GM12878 (cell line): Measurements from ENCODE around the gene TOP2A. TPM values are rescaled to one million over a fixed set of nuclear protein-coding genes. Genes with fewer than 3 reads are reported as not detected.
A peak's percentile ranks its signal among the peaks of the same experiment; 100 is the strongest.

Source experiments
- ATAC-seq: fragments of 200-7000 bp; cut with Tn5 transposase; 3 replicates; pipeline ENCODE4 v1.9.1; 2020; ENCODE audit warnings: mild to moderate bottlenecking, moderate library complexity
- BruUV-seq: library from RNA; stranded (reverse); fragments of 400-500 nt; replicated peaks from 2 replicates; lab custom pipeline; 2021; lab: Mats Ljungman, UMichigan
- CTCF ChIA-PET: fragments of 300-600 bp; sonication (Branson Sonifier 250); formaldehyde crosslinking; extraction: SDS; loops from one replicate; lab custom pipeline; 2021; ENCODE audit warnings: inconsistent platforms; lab: Yijun Ruan, JAX
- POLR2A ChIA-PET: fragments of 350-600 bp; formaldehyde crosslinking; extraction: SDS; loops from one replicate; lab custom pipeline; 2021; ENCODE audit warnings: inconsistent platforms; lab: Charles Lee
- RAD21 ChIA-PET: fragments of 300-600 bp; sonication (Branson Sonifier 250); formaldehyde crosslinking; loops from one replicate; lab custom pipeline; 2023; ENCODE audit warnings: antibody characterized with exemption; ENCODE audit not compliant: unreplicated experiment; lab: Charles Lee
- SMC1A ChIA-PET: fragments of 300-600 bp; sonication (Branson Sonifier 250); formaldehyde crosslinking; loops from one replicate; lab custom pipeline; 2023; ENCODE audit not compliant: unreplicated experiment, uncharacterized antibody; lab: Charles Lee
- DNase-seq: peaks from one replicate; pipeline ENCODE4 v3.0.0-alpha.2; 2011; ENCODE audit warnings: low read depth, low spot score
- FAIRE-seq: peaks from 3 replicates; lab custom pipeline; 2011; peaks lifted over from hg19 to GRCh38; lab: Jason Lieb, UNC
- H2AFZ ChIP-seq: 2 replicates; pipeline ENCODE4 v1.6.0; 2011; ENCODE audit warnings: low read depth, low read length, control low read depth; ENCODE audit not compliant: control insufficient read depth
- H3K27ac ChIP-seq: 2 replicates; pipeline ENCODE4 v1.5.1; 2011; ENCODE audit warnings: control low read depth; ENCODE audit not compliant: control insufficient read depth, insufficient read depth
- H3K27me3 ChIP-seq, 2 experiments: replicated peaks in 1 of 2; 2 replicates each; pipeline versions ENCODE4 v1.6.0 to v1.6.1; 2011; ENCODE audit warnings: low read length in 1 of 2; ENCODE audit not compliant: control insufficient read depth in 2 of 2, insufficient read depth in 2 of 2
- H3K36me3 ChIP-seq, 2 experiments: 2 replicates each; pipeline ENCODE4 v1.5.1; 2011; ENCODE audit warnings: low read length in 1 of 2; ENCODE audit not compliant: control insufficient read depth in 2 of 2, insufficient read depth in 2 of 2
- H3K4me1 ChIP-seq: 2 replicates; pipeline ENCODE4 v1.6.1; 2011; ENCODE audit warnings: mild to moderate bottlenecking, low read length, moderate library complexity, mixed read lengths; ENCODE audit not compliant: control insufficient read depth, insufficient read depth
- H3K4me2 ChIP-seq: 2 replicates; pipeline ENCODE4 v1.6.0; 2011; ENCODE audit warnings: control low read depth; ENCODE audit not compliant: control insufficient read depth, insufficient read depth
- H3K4me3 ChIP-seq: fragments of 200-600 bp; sonication (generic); 2 replicates; pipeline ENCODE4 v1.5.1; 2016
- H3K79me2 ChIP-seq: 2 replicates; pipeline ENCODE4 v1.6.0; 2011; ENCODE audit warnings: low read length; ENCODE audit not compliant: control insufficient read depth, insufficient read depth
- H3K9ac ChIP-seq: 2 replicates; pipeline ENCODE4 v1.8.0; 2011; ENCODE audit warnings: low read length, control low read depth, mixed read lengths; ENCODE audit not compliant: control insufficient read depth, insufficient read depth
- H3K9me3 ChIP-seq: replicated peaks from 3 replicates; pipeline ENCODE4 v1.5.1; 2011; ENCODE audit warnings: mild to moderate bottlenecking, low read length; ENCODE audit not compliant: control insufficient read depth, insufficient read depth
- H4K20me1 ChIP-seq: 2 replicates; pipeline ENCODE4 v1.6.0; 2011; ENCODE audit not compliant: control insufficient read depth, insufficient read depth
- HCFC1 ChIP-seq: fragments of 150-350 bp; IDR thresholded peaks from 2 replicates; pipeline ENCODE4 v1.6.1; 2014; ENCODE audit warnings: low read length
- PML ChIP-seq: IDR thresholded peaks from 2 replicates; pipeline ENCODE4 v1.6.1; 2012; ENCODE audit warnings: low read length, inconsistent platforms
- RAD21 ChIP-seq: IDR thresholded peaks from 2 replicates; pipeline ENCODE4 v1.6.1; 2011; ENCODE audit warnings: mild to moderate bottlenecking, low read depth, low read length, moderate library complexity; ENCODE audit not compliant: insufficient read depth
- RAD51 ChIP-seq: fragments of 450-650 bp; IDR thresholded peaks from 2 replicates; pipeline ENCODE4 v1.6.1; 2016; ENCODE audit warnings: moderate library complexity, mild to moderate bottlenecking, inconsistent platforms
- RCOR1 ChIP-seq: conservative IDR thresholded peaks from 2 replicates; pipeline ENCODE4 v1.6.1; 2012; ENCODE audit warnings: low read depth, low read length, improper control_type of control experiment
- SREBF1 ChIP-seq: IDR thresholded peaks from 2 replicates; pipeline ENCODE4 v1.6.1; 2012; ENCODE audit warnings: mild to moderate bottlenecking, low read length
- TARDBP ChIP-seq: IDR thresholded peaks from 2 replicates; pipeline ENCODE4 v1.6.1; 2016; ENCODE audit warnings: borderline replicate concordance
- YBX1 ChIP-seq: fragments of 450-650 bp; IDR thresholded peaks from 2 replicates; pipeline ENCODE4 v1.6.1; 2016; ENCODE audit warnings: antibody characterized with exemption
- ZNF217 ChIP-seq: fragments of 450-650 bp; IDR thresholded peaks from 2 replicates; pipeline ENCODE4 v1.6.1; 2017; ENCODE audit warnings: antibody characterized with exemption, mild to moderate bottlenecking
- ZNF24 ChIP-seq: fragments of 450-650 bp; IDR thresholded peaks from 2 replicates; pipeline ENCODE4 v1.6.1; 2017; ENCODE audit warnings: antibody characterized with exemption, mild to moderate bottlenecking
- ZNF384 ChIP-seq: IDR thresholded peaks from 2 replicates; pipeline ENCODE4 v1.6.1; 2012; ENCODE audit warnings: low read depth, mild to moderate bottlenecking, low read length, improper control_type of control experiment, borderline replicate concordance
- WGBS: methylation state at CpG from one replicate; pipeline ENCODE4 v1.1.6; 2016; ENCODE audit warnings: low lambda C conversion rate; ENCODE audit not compliant: insufficient replicate concordance, insufficient coverage; ENCODE audit errors: missing lambda C conversion rate; 5-methylcytosine and 5-hydroxymethylcytosine counted together
- in situ Hi-C: fragments of 300-500 bp; cut with MboI; formaldehyde crosslinking; loops from 9 replicates; pipeline ENCODE4 v1.14.3; 2018; ENCODE audit warnings: mixed read lengths
- intact Hi-C: fragments of 100-400 bp; cut with micrococcal nuclease; formaldehyde crosslinking; loops from one replicate; pipeline ENCODE4 v1.14.2; 2022; ENCODE audit not compliant: unreplicated experiment
- polyA plus RNA-seq, 11 experiments: library from polyadenylated mRNA; depleted of rRNA in 4 of 11; unstranded in 6 of 11; stranded (reverse) in 5 of 11; fragments of >200 nt; fragmentation: Nextera tagmentation in 4 of 11; fragmentation: Illumina TruSeq in 1 of 11; extraction: Ambion mirVana in 4 of 11; extraction: Trizol in 1 of 11; gene quantifications; 1 replicate in 1 of 11; 2 replicates in 10 of 11; pipeline versions ENCODE4 v1.2.1 to v1.2.3, GENCODE V29; 2011 to 2016; ENCODE audit warnings: inconsistent platforms in 2 of 11, missing spikeins in 2 of 11, low read depth in 1 of 11
- total RNA-seq, 4 experiments: library from RNA; depleted of rRNA in 3 of 4; stranded (reverse); fragments of >200 nt in 3 of 4; fragmentation: Illumina TruSeq in 1 of 4; extraction: Trizol in 1 of 4; gene quantifications; 2 replicates each; pipeline versions ENCODE4 v1.2.1 to v1.2.3, GENCODE V29; 2013 to 2021
- TF ChIP-seq, protein P1 (sequence below), 3 experiments: IDR thresholded peaks in 2 of 3; conservative IDR thresholded peaks in 1 of 3; 2 replicates each; pipeline ENCODE4 v1.5.1; 2011; ENCODE audit warnings: low read depth in 3 of 3, low read length in 3 of 3, mild to moderate bottlenecking in 3 of 3, control low read depth in 2 of 3, moderate library complexity in 2 of 3, inconsistent platforms in 1 of 3, mixed read lengths in 1 of 3; ENCODE audit not compliant: control insufficient read depth in 2 of 3, insufficient read depth in 1 of 3; ENCODE audit errors: extremely low read depth in 1 of 3

TOP2A gene
- total and polyA plus RNA-seq, 10 of the 15 experiments (the other 5 are each of a cell fraction or from before 2014, with no cell fraction given) = 117 to 275 (median 232) TPM

- H3K9me3 ChIP-seq = no peaks in the 10 kb centered on the region; the same call in 2 of the 3 replicates
- FAIRE-seq = peak; percentile 92
- WGBS = 78% methylated on average over 6 of the region's 6 CpGs
- TF ChIP-seq HCFC1 (no peak), YBX1 (no peak), RAD51 (no peak), PML (no peak), RAD21 (peak; percentile 38; the same call in 1 of the 2 replicates), ZNF217 (no peak), SREBF1 (no peak), ZNF24 (no peak), TARDBP (no peak), ZNF384 (no peak), RCOR1 (no peak)
- TF ChIP-seq, protein P1, sequence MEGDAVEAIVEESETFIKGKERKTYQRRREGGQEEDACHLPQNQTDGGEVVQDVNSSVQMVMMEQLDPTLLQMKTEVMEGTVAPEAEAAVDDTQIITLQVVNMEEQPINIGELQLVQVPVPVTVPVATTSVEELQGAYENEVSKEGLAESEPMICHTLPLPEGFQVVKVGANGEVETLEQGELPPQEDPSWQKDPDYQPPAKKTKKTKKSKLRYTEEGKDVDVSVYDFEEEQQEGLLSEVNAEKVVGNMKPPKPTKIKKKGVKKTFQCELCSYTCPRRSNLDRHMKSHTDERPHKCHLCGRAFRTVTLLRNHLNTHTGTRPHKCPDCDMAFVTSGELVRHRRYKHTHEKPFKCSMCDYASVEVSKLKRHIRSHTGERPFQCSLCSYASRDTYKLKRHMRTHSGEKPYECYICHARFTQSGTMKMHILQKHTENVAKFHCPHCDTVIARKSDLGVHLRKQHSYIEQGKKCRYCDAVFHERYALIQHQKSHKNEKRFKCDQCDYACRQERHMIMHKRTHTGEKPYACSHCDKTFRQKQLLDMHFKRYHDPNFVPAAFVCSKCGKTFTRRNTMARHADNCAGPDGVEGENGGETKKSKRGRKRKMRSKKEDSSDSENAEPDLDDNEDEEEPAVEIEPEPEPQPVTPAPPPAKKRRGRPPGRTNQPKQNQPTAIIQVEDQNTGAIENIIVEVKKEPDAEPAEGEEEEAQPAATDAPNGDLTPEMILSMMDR (IDR thresholded peaks at IDR 0.05 in 2 of 3, conservative IDR thresholded peaks at IDR 0.05 in 1 of 3; ENCODE audit: control insufficient read depth in 2 of 3, extremely low read depth in 1 of 3, insufficient read depth in 1 of 3, low read depth in 3 of 3, low read length in 3 of 3) = peak; percentile 46 to 66 (median 62)
- no peak overlapping the region for H3K27ac ChIP-seq
- H4K20me1 ChIP-seq = no peaks in the 10 kb centered on the region
- H3K36me3 ChIP-seq = no peaks in the 10 kb centered on the region
- RAD21 ChIA-PET = interaction anchor here (1.6 kb wide), 1 partner anchor 68 kb away, joined by 4 read pairs; no protein-coding TSS in a partner anchor
- intact Hi-C loops = no loop called here
- H3K27me3 ChIP-seq = 0 out of 4 replicates have a peak, but pooled peaks cover 0 to 3% of the 10 kb centered on the region in 2 experiments
- CTCF ChIA-PET = interaction anchor here (0.5 to 2.0 kb wide), 6 partner anchors 14 to 139 kb away, joined by 3 to 10 read pairs (median 4); partner anchors contain the start of gene TOP2A
- H2AFZ ChIP-seq = no peak overlapping the region
- H3K79me2 ChIP-seq = no peaks in the 10 kb centered on the region
- H3K4me1 ChIP-seq = peaks cover 3% of the 10 kb centered on the region
- SMC1A ChIA-PET = interaction anchor here (1.1 kb wide), 1 partner anchor 51 kb away, joined by 3 read pairs; no protein-coding TSS in a partner anchor
- ATAC-seq = peak; percentile 88
- POLR2A ChIA-PET = no interaction called here
- H3K4me3 ChIP-seq = no peak overlapping the region
- in situ Hi-C loops = loop anchor here (25.0 kb wide), 1 partner anchor 104 kb away; no protein-coding TSS in a partner anchor
- BruUV-seq = no TSS peak
- H3K4me2 ChIP-seq = no peak overlapping the region
- DNase-seq = no peak
- no peak overlapping the region for H3K9ac ChIP-seq
These were observed 16.1 kb upstream of the TOP2A start for GRCh38 chr17:40433551-40434415.
